CD4-positive, alpha-beta T cell treated with Interferon alpha-2 for 1 hour (primary cell): Measurements from ENCODE around the gene RAPGEF5.

Experiments
- DNase-seq, 2 donors: peaks; one replicate each; pipeline ENCODE4 v3.0.0-alpha.2; 2020 to 2022

RAPGEF5 gene

GRCh38 chr7:22255342-22255741 lies 101.6 kb downstream of the RAPGEF5 start:
- DNase-seq = no peak

- no peak for DNase-seq
These were observed 103.9 kb downstream of the RAPGEF5 start for GRCh38 chr7:22252936-22253536.

GRCh38 chr7:22252016-22252415 lies 104.9 kb downstream of the RAPGEF5 start:
- no peak for DNase-seq

- DNase-seq = no peak
These were observed 105.7 kb downstream of the RAPGEF5 start for GRCh38 chr7:22251281-22251680.

- DNase-seq = no peak
These were observed 106.6 kb downstream of the RAPGEF5 start for GRCh38 chr7:22250390-22250789.

GRCh38 chr7:22248111-22248809 lies 108.7 kb downstream of the RAPGEF5 start:
- no peak for DNase-seq

- no peak for DNase-seq
These were observed 115.1 kb downstream of the RAPGEF5 start for GRCh38 chr7:22241805-22242390.

- DNase-seq = no peak
These were observed 115.9 kb downstream of the RAPGEF5 start for GRCh38 chr7:22240904-22241571.

GRCh38 chr7:22238354-22239311 lies 118.3 kb downstream of the RAPGEF5 start:
- no peak for DNase-seq

- DNase-seq = no peak
These were observed 121.8 kb downstream of the RAPGEF5 start for GRCh38 chr7:22235134-22235533.

GRCh38 chr7:22234227-22234626 lies 122.7 kb downstream of the RAPGEF5 start:
- DNase-seq = no peak

- no peak for DNase-seq
These were observed 125.1 kb downstream of the RAPGEF5 start for GRCh38 chr7:22231806-22232205.

- no peak for DNase-seq
These were observed 125.8 kb downstream of the RAPGEF5 start for GRCh38 chr7:22231141-22231540.

- DNase-seq = no peak
These were observed 126.7 kb downstream of the RAPGEF5 start for GRCh38 chr7:22230238-22230637.

- no peak for DNase-seq
These were observed 127.8 kb downstream of the RAPGEF5 start for GRCh38 chr7:22229148-22229547.

GRCh38 chr7:22223807-22224206 lies 133.1 kb downstream of the RAPGEF5 start:
- no peak for DNase-seq

GRCh38 chr7:22220941-22221340 lies 136.0 kb downstream of the RAPGEF5 start:
- no peak for DNase-seq

GRCh38 chr7:22219739-22220493 lies 137.0 kb downstream of the RAPGEF5 start:
- no peak for DNase-seq

GRCh38 chr7:22219036-22219435 lies 137.9 kb downstream of the RAPGEF5 start:
- DNase-seq = no peak

GRCh38 chr7:22216832-22217475 lies 140.0 kb downstream of the RAPGEF5 start:
- DNase-seq = no peak

GRCh38 chr7:22216309-22216708 lies 140.6 kb downstream of the RAPGEF5 start:
- no peak for DNase-seq
